ENCODE measurements around the gene VCAN. TPM values are rescaled to one million over a fixed set of nuclear protein-coding genes. Genes with fewer than 3 reads are reported as not detected.
A peak's percentile ranks its signal among the peaks of the same experiment; 100 is the strongest.

Gene VCAN
- polyA plus RNA-seq, 3 donors, result 304 to 351 (median 347) TPM

GRCh38 chr5:83493644-83494043 is 22.1 kb downstream of the VCAN start:
- no peak for DNase-seq (ENCODE audit: low read depth in 3 of 3, low spot score in 2 of 3)

GRCh38 chr5:83494087-83494620 is 22.6 kb downstream of the VCAN start:
- DNase-seq (ENCODE audit: low read depth in 3 of 3, low spot score in 2 of 3), result no peak

- DNase-seq (ENCODE audit: low read depth in 3 of 3, low spot score in 2 of 3), result no peak
Measured at GRCh38 chr5:83494666-83495065, 23.1 kb downstream of the VCAN start.

- DNase-seq (ENCODE audit: low read depth in 3 of 3, low spot score in 2 of 3), result no peak
Measured at GRCh38 chr5:83496626-83497025, 25.1 kb downstream of the VCAN start.

- DNase-seq (ENCODE audit: low read depth in 3 of 3, low spot score in 2 of 3), result no peak
Measured at GRCh38 chr5:83498585-83498984, 27.0 kb downstream of the VCAN start.

GRCh38 chr5:83503662-83504061 is 32.1 kb downstream of the VCAN start:
- no peak for DNase-seq (ENCODE audit: low read depth in 3 of 3, low spot score in 2 of 3)

GRCh38 chr5:83507431-83507830 is 35.9 kb downstream of the VCAN start:
- no peak for DNase-seq (ENCODE audit: low read depth in 3 of 3, low spot score in 2 of 3)

- peak in 2 of 3 donors; percentile 17 to 18 for DNase-seq (ENCODE audit: low read depth in 3 of 3, low spot score in 2 of 3)
Measured at GRCh38 chr5:83509540-83509939, 38.0 kb downstream of the VCAN start.

- no peak for DNase-seq (ENCODE audit: low read depth in 3 of 3, low spot score in 2 of 3)
Measured at GRCh38 chr5:83510260-83510659, 38.7 kb downstream of the VCAN start.

- DNase-seq (ENCODE audit: low read depth in 3 of 3, low spot score in 2 of 3), result no peak
Measured at GRCh38 chr5:83512061-83512745, 40.7 kb downstream of the VCAN start.

- DNase-seq (ENCODE audit: low read depth in 3 of 3, low spot score in 2 of 3), result no peak
Measured at GRCh38 chr5:83513081-83513480, 41.5 kb downstream of the VCAN start.

GRCh38 chr5:83513491-83513890 is 41.9 kb downstream of the VCAN start:
- no peak for DNase-seq (ENCODE audit: low read depth in 3 of 3, low spot score in 2 of 3)

GRCh38 chr5:83516377-83516776 is 44.8 kb downstream of the VCAN start:
- DNase-seq (ENCODE audit: low read depth in 3 of 3, low spot score in 2 of 3), result peak in 2 of 3 donors; percentile 32 to 60

GRCh38 chr5:83517072-83517687 is 45.6 kb downstream of the VCAN start:
- no peak for DNase-seq (ENCODE audit: low read depth in 3 of 3, low spot score in 2 of 3)

- DNase-seq (ENCODE audit: low read depth in 3 of 3, low spot score in 2 of 3), result no peak
Measured at GRCh38 chr5:83517688-83518085, 46.1 kb downstream of the VCAN start.

GRCh38 chr5:83518319-83519061 is 46.9 kb downstream of the VCAN start:
- no peak for DNase-seq (ENCODE audit: low read depth in 3 of 3, low spot score in 2 of 3)

- no peak for DNase-seq (ENCODE audit: low read depth in 3 of 3, low spot score in 2 of 3)
Measured at GRCh38 chr5:83522446-83522845, 50.9 kb downstream of the VCAN start.

- DNase-seq (ENCODE audit: low read depth in 3 of 3, low spot score in 2 of 3), result no peak
Measured at GRCh38 chr5:83523929-83524328, 52.4 kb downstream of the VCAN start.

- no peak for DNase-seq (ENCODE audit: low read depth in 3 of 3, low spot score in 2 of 3)
Measured at GRCh38 chr5:83524345-83524744, 52.8 kb downstream of the VCAN start.

GRCh38 chr5:83524991-83525390 is 53.4 kb downstream of the VCAN start:
- DNase-seq (ENCODE audit: low read depth in 3 of 3, low spot score in 2 of 3), result no peak

- DNase-seq (ENCODE audit: low read depth in 3 of 3, low spot score in 2 of 3), result no peak
Measured at GRCh38 chr5:83526289-83526688, 54.7 kb downstream of the VCAN start.

- no peak for DNase-seq (ENCODE audit: low read depth in 3 of 3, low spot score in 2 of 3)
Measured at GRCh38 chr5:83527221-83527620, 55.7 kb downstream of the VCAN start.
